ENCODE results near the gene CNGA3.

The CNGA3 gene

DNA sequence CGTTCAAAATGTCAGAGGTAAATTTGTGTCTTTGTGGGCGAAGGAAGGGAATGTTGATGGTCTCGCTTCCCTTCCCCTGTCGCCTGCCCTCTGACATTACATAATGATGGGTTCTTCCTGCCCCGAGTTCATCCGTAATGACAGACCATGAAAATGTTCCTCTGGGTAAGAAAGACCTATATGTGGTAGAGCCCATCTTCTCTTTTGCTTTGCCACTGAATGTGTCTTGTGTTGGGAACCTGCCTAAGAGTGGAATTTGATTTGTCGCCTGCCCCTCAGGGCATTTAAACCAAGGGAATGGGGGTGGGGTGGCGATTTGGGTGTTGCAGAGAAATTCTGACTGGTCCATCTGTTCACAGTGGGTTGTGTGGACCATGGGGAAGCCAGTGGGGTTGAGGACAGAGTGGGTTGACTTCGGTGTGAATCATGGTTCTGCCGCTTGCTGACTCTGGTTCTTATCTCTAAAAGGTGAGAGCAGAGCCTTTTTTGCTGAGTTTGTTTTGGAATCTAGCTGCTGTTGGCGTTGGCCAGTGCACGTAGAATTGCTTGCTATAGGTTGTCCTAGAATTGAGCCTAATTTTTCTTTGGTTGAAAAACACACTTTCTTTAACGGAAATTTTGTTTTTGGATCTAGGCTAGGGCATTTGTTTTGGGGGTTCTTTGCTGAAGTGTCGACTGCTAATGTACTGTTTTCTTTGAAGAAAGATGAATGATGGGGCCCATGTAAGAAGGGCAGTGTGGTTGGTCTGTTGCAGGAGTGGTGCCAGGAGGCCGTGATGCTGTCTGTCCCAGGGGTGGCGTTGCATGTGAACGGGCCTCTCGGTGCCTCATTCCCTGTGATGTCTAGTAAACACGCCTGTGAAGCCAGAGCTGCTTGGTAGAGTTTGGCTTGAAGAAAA, 99.7 kb downstream of the CNGA3 start:
- no peak for DNase-seq

DNA sequence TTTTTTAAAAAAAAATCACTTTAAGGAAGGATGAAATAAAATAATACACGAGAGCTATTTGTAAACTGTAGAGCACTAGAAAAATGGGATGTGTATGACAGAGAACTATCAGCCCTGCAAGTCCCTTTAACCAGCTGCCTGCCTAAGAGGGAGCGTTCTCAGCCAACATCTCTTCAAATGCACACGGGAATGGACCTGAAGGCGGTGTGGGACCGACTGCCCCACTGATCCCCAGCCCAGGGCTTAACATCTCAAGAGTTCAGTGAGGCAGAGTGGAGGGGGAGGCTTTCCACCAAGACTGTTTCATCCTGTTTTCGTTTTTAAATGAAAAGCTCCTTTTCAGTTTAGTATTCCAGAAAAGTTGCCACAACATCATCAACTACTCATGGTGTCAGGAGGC, 100.6 kb downstream of the CNGA3 start:
- no peak for DNase-seq
